IPS-20b (cell line): Measurements from ENCODE around the gene ASCL5.
A peak's percentile ranks its signal among the peaks of the same experiment; 100 is the strongest.

ENCODE experiments used
- H3K27ac ChIP-seq: one replicate; pipeline ENCODE4 v1.5.1; 2013; ENCODE audit warnings: low read length
- H3K27me3 ChIP-seq: 2 replicates; pipeline ENCODE4 v1.6.1; 2013; ENCODE audit warnings: mild to moderate bottlenecking, low read length, inconsistent platforms; ENCODE audit not compliant: insufficient read depth
- H3K36me3 ChIP-seq: 2 replicates; pipeline ENCODE4 v1.6.1; 2013; ENCODE audit warnings: low read depth, mild to moderate bottlenecking, inconsistent platforms, low read length, moderate library complexity; ENCODE audit not compliant: insufficient read depth
- H3K4me1 ChIP-seq: 2 replicates; pipeline ENCODE4 v1.6.1; 2013; ENCODE audit warnings: mild to moderate bottlenecking, control low read depth, inconsistent platforms, low read length, moderate library complexity; ENCODE audit not compliant: insufficient read depth
- H3K4me3 ChIP-seq: 2 replicates; pipeline ENCODE4 v1.5.1; 2013; ENCODE audit warnings: mild to moderate bottlenecking, low read length, inconsistent platforms
- H3K9ac ChIP-seq: 2 replicates; pipeline ENCODE4 v1.6.1; 2013; ENCODE audit warnings: low read depth, mild to moderate bottlenecking, inconsistent platforms, low read length, moderate library complexity
- H3K9me3 ChIP-seq: 2 replicates; pipeline ENCODE4 v1.6.1; 2013; ENCODE audit warnings: mild to moderate bottlenecking, low read depth, low read length, inconsistent platforms; ENCODE audit not compliant: insufficient read depth

The ASCL5 gene

DNA sequence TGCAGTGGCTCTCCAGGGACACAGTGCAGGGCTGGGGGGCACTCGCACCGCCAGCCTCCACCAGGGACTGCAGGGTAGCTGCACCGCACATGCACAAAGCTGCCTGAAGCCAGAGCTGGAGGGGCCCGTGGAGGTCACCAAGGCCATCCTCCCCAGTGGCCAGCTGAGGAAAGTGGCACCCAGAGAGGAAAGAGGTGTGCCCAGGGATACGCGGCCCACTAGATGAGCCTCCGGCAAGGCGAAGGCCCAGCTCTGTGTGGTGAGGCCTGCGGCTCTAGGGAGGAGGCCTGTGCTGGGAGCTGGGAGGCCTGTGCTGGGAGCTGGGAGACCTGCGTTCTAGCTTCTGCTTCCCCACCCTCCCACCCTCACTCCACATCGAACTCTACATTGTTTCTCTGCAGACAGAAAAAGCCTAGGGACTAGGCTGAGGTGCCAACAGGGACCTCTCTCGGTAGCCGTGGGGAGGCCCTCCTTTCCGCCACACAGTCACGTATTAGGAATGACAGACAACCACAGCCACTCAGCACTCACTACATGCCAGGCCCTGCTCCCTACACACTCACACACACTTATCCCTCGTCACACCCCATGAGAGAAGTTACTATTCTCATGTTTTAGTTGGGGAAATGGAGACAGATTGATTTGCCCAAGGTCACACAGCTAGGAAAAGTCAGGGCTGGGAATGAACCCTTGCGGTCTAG, 921 bp upstream of the ASCL5 start:
- peaks cover 4% of the 10 kb centered on the region; the same call in 1 of the 2 replicates for H3K4me1 ChIP-seq
- H3K27me3 ChIP-seq: peaks cover 9% of the 10 kb centered on the region; the same call in 1 of the 2 replicates
- no peaks in the 10 kb centered on the region for H3K36me3 ChIP-seq
- H3K4me3 ChIP-seq: no peak overlapping the region
- H3K9me3 ChIP-seq: no peaks in the 10 kb centered on the region
- H3K9ac ChIP-seq: no peak overlapping the region
- H3K27ac ChIP-seq: no peak overlapping the region

DNA sequence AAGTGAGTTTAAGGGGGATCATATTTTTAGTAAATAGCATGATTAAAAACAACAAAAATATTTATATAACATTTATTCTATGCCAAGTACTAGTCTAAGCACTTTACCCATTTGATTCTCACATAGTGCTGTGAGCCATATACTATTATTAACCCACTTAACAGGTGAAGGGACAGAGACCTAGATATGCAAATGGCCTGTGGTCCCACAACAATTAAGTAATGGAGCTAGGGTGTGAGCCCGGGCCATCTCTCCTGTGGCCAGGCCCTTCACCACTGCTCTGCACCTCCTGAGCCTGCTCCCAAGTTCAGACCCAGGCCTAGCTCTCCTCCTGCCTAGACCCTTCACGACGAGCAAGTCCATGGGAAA, 537 bp downstream of the ASCL5 start:
- Histone ChIP-seq H3K9ac (no peak overlapping the region), H3K9me3 (no peaks in the 10 kb centered on the region), H3K4me1 (peaks cover 4% of the 10 kb centered on the region; the same call in 1 of the 2 replicates), H3K27ac (no peak overlapping the region), H3K4me3 (peak overlapping the region; percentile 7; the same call in 1 of the 2 replicates), H3K36me3 (no peaks in the 10 kb centered on the region), H3K27me3 (peaks cover 13% of the 10 kb centered on the region; the same call in 1 of the 2 replicates)

DNA sequence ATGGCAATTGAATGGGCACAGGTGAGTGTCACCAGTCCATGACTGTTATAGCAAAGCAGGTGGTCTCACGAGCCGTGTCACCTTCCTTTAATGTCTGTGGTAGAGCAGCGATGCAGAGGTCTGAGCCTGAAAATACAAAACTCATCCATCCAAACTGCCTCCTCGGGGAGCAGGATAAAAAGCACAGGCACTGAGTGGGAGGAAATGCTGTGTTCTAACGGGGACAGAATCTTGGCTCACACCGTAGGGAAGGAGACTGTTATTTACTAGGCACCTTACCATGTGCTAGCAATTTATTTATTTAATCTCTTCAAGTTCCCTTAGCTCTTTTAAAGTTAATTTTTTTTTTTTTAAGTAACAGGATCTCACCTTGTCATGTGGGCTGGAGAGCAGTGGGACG, 1.2 kb downstream of the ASCL5 start:
- H3K4me3 ChIP-seq: no peak overlapping the region
- no peak overlapping the region for H3K9ac ChIP-seq
- H3K9me3 ChIP-seq: no peaks in the 10 kb centered on the region
- H3K4me1 ChIP-seq: peaks cover 4% of the 10 kb centered on the region; the same call in 1 of the 2 replicates
- H3K27ac ChIP-seq: no peak overlapping the region
- peaks cover 16% of the 10 kb centered on the region for H3K27me3 ChIP-seq
- H3K36me3 ChIP-seq: no peaks in the 10 kb centered on the region

DNA sequence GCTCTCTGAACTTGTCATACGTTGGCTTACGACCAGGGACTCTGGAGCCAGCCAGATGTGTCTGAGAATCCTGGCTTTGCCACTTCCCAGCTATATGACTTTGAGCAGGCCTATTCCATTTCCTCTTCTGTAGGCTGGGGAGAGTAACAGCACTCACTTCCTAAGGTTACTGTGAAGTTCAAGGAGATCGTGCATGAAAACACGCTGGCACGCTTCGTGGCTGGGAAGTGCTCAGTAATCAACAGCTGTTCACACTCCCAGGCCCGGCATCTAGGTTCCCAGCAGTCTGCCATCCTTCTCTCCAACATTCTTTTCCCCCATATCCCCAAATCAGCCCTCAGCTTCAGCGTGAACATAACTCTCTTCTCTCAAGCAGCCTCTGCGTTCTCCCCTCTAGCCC, 2.0 kb downstream of the ASCL5 start:
- Histone ChIP-seq H3K4me3 (no peak overlapping the region), H3K4me1 (peaks cover 4% of the 10 kb centered on the region; the same call in 1 of the 2 replicates), H3K36me3 (no peaks in the 10 kb centered on the region), H3K9ac (no peak overlapping the region), H3K27ac (no peak overlapping the region), H3K9me3 (no peaks in the 10 kb centered on the region), H3K27me3 (peaks cover 24% of the 10 kb centered on the region)

DNA sequence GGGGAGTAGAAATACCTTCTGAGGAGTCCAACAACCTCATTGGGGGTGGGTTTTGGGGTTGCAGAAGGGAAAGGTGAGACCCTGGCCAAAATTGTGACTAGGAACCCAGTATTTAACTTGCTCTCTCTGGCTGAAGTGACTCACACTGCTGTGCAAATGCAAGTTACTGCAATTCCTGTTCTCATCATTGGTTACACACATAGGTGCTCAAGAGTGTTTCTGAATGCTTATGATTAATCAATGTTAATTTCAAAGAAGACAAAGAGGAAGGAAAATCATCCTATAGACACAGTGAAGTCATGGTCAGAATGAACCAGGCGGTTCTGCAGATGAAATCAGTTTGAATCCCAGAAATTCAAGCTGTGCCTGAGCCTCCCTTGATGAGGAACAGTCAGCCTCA, 3.1 kb downstream of the ASCL5 start:
- no peak overlapping the region for H3K4me3 ChIP-seq
- H3K27ac ChIP-seq: no peak overlapping the region
- H3K27me3 ChIP-seq: peaks cover 33% of the 10 kb centered on the region
- peaks cover 4% of the 10 kb centered on the region; the same call in 1 of the 2 replicates for H3K4me1 ChIP-seq
- no peak overlapping the region for H3K9ac ChIP-seq
- no peaks in the 10 kb centered on the region for H3K36me3 ChIP-seq
- H3K9me3 ChIP-seq: no peaks in the 10 kb centered on the region

DNA sequence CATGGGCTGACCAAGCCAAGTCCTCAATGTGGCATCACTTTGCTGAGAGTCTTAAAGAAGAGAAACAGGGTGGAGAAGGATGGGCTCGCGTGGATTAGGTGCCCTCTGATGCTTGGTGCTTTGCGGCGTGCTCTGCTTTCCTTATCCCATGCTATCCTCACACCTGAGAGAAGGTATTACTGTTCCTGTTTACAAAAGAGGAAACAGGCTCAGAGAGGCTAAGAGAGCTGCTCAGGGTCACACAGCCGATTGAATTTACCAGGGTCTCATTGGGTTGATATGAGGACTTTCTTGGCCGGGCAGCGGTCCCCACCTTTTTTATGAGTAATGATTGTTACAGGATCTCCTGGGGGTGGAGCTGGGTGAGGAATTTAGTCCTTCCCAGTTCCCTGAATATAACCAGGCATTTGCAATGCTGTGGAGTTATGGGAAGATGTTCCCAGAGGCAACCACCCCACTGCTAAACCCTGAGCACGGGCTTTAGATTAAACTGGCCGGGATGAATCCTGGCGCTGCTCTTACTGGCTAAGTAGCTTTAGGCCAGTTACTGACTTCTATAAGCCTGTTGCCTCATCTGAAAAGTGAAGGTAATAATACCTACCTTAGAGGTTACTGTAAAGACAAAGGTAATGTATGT, 4.5 kb downstream of the ASCL5 start:
- Histone ChIP-seq H3K36me3 (no peaks in the 10 kb centered on the region), H3K27ac (no peak overlapping the region), H3K9me3 (no peaks in the 10 kb centered on the region), H3K9ac (no peak overlapping the region), H3K4me1 (peaks cover 6% of the 10 kb centered on the region; the same call in 1 of the 2 replicates), H3K27me3 (peaks cover 47% of the 10 kb centered on the region), H3K4me3 (no peak overlapping the region)

DNA sequence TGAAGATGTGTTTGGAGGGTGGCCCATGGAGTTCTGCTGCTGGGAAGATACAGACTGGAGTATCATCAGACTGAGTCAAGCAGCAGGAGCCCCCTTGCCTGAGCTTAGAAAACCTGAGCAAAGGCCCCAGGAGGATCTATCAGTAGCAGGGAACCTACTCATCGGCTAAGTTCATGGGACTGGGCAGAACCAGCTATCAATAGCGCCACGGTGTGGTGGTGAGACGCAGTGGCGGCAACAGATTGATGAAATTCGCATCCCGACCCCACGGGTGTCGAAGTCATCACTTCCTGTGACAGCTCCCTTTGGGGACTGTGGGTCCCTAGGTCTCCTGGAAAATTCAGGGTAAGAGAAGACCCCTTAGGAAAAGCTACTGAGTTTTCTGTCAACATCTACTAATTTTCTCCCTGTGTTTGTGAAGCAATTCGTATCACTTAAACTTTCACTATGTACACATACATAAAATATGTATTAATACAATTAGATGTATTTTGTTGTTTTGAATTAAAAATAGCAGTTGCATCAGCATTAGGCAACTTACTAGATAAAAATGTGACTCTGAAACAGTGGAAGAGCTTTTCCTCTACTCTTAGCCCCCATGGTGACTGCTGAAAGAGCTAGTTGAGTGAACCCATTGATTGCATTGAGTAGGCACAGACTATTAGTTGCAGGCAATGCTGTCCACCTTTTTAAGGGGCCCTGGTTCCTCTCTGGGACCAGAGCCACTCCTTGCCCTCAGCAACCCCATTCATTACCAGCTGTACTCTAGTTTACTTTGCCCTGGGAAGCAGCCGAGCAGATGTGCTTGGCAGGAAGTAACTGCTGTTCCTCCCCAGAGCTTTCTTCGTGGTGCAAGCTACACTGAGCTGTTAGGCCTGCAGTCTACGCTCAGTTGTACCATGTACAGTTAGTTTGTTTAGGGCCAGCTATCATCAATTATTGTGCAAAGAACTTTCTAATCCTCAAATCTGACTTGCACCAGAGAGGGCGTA, 7.5 kb downstream of the ASCL5 start:
- Histone ChIP-seq H3K27ac (no peak overlapping the region), H3K9ac (no peak overlapping the region), H3K36me3 (no peaks in the 10 kb centered on the region), H3K9me3 (no peaks in the 10 kb centered on the region), H3K4me3 (no peak overlapping the region), H3K27me3 (peaks cover 76% of the 10 kb centered on the region), H3K4me1 (0 out of 2 replicates have a peak, but pooled peaks cover 3% of the 10 kb centered on the region)

DNA sequence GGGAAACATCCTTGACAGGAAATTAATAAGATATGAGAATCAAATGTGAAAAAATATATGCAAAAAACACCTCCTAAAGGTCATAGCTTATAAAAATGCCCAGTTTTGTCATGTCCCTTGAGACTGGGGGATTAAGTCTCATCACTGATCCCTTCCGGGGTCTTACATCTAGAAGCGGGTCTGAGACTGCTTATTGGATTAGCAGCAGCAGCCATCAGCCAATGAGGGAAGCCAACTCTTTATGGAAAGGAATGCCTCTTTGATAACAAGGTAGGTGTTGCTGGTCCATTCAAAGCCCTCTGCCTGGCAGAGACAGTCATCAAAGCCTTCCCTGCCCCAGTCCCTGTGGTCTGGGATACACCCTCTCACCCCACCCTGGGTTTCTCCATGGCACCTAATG, 10.9 kb downstream of the ASCL5 start:
- Histone ChIP-seq H3K27ac (no peak overlapping the region), H3K4me1 (0 out of 2 replicates have a peak, but pooled peaks cover 3% of the 10 kb centered on the region), H3K9me3 (no peaks in the 10 kb centered on the region), H3K36me3 (no peaks in the 10 kb centered on the region), H3K4me3 (no peak overlapping the region), H3K9ac (no peak overlapping the region), H3K27me3 (peaks cover 82% of the 10 kb centered on the region)

DNA sequence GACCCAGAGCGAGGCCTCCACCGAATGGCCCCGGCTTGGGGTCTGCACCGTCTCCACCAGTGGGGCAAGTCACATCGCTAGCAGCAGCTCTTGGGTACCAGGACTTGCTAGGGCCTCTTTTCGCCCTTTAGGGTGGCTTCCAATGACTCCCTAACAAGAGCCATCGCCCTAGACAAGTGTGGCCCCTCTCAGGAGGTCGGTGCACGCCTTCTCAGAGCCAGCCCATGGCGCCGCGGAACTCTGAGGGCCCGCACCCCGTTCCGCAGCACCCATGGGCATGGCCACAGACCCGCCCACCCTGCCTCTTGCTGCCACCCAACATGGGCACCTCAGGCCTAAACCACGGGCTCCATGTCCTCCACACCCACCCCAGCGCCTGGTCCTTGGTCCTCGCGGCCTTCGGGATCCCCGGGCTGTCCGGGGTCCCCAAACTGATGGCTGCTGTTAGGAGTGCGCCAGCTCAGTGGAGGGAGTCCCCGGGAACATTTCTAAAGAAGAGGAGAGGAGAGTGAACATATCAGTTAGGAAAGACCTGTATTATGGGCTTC, 11.5 kb downstream of the ASCL5 start:
- Histone ChIP-seq H3K9ac (no peak overlapping the region), H3K4me3 (no peak overlapping the region), H3K4me1 (0 out of 2 replicates have a peak, but pooled peaks cover 3% of the 10 kb centered on the region), H3K36me3 (no peaks in the 10 kb centered on the region), H3K27me3 (peaks cover 76% of the 10 kb centered on the region), H3K27ac (no peak overlapping the region), H3K9me3 (no peaks in the 10 kb centered on the region)

DNA sequence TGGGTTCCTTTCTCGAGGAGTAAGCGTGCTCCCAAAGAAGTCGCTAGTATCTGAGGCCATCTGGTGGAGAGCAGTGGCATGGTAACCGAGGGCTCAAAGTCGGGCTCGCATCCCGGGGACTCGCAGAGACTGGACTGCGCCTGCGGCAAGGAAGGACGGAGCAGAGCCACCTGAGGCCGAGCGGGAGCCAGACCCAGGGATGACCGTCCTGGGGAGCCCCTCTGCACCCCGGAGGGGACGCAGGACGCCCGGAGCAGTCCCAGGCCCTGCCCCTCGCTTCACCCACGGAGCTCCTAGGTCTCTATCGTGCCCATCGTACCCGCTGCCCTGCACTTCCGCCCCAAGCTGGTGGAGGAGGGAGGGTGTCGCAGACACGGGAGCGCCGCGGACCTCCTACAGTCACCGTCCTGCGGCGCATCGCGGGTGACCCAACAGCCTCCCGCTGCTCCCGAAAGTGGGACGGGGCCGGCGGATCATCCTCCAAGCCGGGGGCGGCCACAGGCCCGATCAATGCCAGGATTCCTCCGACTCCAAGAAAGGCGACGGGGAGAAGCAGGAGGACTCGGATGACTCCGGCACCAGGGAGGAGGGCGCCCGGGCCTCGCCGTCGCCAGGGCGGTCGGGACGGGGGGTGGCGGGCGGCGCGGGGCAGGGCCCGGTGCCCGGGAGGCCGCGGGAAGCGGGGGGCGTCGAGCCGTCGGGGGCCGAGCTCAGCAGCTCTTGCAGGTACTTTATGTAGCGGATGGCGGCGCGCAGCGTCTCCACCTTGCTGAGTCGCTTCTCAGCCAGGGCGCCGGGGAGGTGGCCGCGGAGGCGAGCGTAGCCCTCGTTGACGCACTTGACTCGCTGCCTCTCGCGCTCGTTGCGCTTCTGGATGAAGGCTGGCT, 12.5 kb downstream of the ASCL5 start:
- H3K9ac ChIP-seq: peak overlapping the region; percentile 65; the same call in 1 of the 2 replicates
- H3K4me3 ChIP-seq: peak overlapping the region; percentile 74
- H3K27ac ChIP-seq: no peak overlapping the region
- no peaks in the 10 kb centered on the region for H3K36me3 ChIP-seq
- 0 out of 2 replicates have a peak, but pooled peaks cover 3% of the 10 kb centered on the region for H3K4me1 ChIP-seq
- peaks cover 66% of the 10 kb centered on the region for H3K27me3 ChIP-seq
- no peaks in the 10 kb centered on the region for H3K9me3 ChIP-seq
